Stimulated activated CD4-positive, alpha-beta T cell treated with anti-CD3 and anti-CD28 coated beads, Interleukin-12 subunit alpha, Interleukin-12 subunit beta, amount 100 ng/mL, for 24 hours (primary cell): ENCODE results near the gene HNF4A.

ENCODE experiments used
- DNase-seq, 2 experiments: peaks; one replicate each; pipeline ENCODE4 v3.0.0-alpha.2; 2020; ENCODE audit warnings: low read depth in 2 of 2

HNF4A gene

GRCh38 chr20:44405785-44406571 is 50.5 kb downstream of the HNF4A start:
- no peak for DNase-seq

DNA sequence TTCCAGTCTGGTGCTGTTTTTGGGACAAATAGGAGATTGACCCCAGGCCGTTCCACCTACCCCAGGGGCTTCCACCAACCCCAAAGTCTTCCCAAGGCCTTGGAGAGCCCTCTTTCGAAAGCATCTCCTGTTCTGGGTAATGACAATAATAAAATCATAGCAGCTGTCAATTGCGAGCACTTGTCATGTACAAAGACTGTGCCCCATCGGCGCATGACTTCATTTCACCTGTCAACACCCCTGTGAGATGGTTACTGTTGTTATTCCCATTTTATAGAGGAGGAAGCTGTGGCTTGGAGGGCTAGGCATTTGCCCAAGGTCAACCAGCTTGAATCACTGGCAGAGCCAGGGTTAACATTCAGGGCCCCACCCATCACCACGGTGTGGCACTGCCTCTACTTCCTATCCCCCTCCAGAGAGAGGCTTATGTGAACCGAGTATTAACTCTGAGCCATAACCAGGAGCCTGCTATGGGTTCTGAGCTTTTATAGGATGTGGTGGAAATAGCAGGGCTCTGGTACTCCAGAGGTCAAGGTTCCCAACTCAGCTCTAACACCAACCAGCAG is 51.2 kb downstream of the HNF4A start:
- no peak for DNase-seq

GRCh38 chr20:44407402-44408184 is 52.1 kb downstream of the HNF4A start:
- DNase-seq: no peak

DNA sequence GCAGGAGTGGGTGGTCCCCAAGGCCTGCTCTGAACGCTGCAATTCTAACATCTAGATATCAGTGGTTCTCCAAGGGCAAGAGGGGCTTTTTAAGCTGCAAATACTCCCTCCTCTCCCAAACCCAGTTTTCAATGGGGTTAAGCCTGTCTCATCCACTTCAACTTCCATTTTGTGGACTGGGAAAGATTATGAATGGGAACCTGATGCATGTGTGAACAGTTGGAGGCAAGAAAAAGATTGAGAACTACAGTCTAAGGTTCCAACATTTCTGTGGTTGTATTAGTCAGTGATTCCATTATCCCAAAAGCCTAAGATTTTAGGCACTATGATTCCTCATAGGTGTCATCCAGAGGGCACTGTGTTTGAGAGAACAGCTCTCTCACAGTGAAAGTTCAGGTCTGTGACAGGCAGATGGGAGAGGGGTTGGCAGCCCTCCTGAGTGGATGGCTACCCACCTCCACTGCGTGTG is 53.7 kb downstream of the HNF4A start:
- no peak for DNase-seq

DNA sequence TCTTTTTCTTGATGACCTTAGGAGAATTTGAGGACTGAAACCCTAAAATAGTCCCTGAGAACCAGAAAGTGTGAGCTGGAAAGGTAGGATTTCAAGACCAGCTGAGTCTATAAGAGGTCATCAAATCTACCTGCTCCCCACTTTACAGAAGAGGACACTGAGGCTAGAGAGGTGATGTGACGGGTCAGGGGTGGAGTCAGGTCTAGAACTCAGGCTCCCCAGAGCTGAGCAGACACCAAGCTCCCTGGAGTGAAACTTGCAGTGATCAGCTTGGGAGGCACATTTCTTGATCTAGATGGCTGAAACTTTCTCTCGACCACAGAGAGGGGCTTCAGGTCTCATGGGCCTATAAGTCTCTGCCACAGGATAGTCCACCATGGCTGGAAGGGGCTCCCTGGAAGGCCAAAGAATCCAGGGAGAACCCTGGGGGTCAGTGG is 55.1 kb downstream of the HNF4A start:
- DNase-seq: no peak

GRCh38 chr20:44411020-44411756 is 55.7 kb downstream of the HNF4A start:
- DNase-seq: no peak

GRCh38 chr20:44411757-44412401 is 56.4 kb downstream of the HNF4A start:
- no peak for DNase-seq

DNA sequence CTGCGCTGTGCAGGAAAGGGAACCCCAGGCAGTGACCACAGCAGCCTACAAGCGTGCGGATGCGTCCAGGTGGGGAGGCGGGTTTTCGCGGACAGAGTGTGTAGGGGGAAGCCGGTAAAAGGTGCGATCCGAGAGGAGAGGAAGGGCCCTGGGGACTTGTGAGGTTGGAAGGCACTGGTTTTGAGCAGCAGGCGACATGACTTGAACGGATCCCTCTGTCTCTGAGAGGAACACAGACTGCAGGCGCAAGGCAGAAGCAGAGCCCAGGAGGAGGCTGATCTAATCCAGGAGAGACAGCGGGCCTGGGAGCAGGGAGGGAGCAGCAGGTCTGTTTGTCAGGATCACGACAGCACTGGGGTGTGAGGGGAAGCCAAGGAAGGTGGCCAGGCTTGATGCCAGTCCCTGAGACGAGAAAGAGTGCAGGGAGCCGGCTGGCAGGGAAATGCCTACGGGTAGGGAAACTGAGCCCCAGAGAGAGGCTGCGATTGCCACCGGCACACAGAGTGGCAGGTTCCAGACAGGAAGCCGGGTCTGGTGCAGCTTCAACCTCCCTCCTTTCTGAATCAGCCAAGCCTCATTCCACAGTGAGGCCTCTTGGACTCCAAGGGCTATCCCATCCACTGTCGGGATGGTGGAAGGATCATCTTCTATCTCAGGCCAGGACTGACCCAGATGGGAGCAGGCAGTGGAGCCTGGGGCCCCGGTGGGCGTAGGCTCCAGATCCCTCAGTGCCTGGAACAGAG is 57.1 kb downstream of the HNF4A start:
- DNase-seq: no peak

GRCh38 chr20:44413575-44414345 is 58.3 kb downstream of the HNF4A start:
- no peak for DNase-seq

DNA sequence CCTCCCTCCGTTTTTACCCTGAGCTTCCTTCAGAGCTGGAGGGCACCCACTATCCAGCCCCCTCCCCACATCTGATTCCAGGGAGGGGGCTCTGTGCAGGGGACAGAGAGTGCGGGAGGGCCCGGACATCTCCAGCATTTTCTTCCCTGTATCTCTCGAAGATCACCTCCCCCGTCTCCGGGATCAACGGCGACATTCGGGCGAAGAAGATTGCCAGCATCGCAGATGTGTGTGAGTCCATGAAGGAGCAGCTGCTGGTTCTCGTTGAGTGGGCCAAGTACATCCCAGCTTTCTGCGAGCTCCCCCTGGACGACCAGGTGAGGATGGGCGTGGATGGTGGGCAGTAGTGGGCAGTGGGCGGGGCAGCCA is 58.8 kb downstream of the HNF4A start:
- DNase-seq: no peak

- DNase-seq: no peak
Measured at GRCh38 chr20:44414808-44415207, 59.3 kb downstream of the HNF4A start.

GRCh38 chr20:44415833-44416715 is 60.6 kb downstream of the HNF4A start:
- no peak for DNase-seq

DNA sequence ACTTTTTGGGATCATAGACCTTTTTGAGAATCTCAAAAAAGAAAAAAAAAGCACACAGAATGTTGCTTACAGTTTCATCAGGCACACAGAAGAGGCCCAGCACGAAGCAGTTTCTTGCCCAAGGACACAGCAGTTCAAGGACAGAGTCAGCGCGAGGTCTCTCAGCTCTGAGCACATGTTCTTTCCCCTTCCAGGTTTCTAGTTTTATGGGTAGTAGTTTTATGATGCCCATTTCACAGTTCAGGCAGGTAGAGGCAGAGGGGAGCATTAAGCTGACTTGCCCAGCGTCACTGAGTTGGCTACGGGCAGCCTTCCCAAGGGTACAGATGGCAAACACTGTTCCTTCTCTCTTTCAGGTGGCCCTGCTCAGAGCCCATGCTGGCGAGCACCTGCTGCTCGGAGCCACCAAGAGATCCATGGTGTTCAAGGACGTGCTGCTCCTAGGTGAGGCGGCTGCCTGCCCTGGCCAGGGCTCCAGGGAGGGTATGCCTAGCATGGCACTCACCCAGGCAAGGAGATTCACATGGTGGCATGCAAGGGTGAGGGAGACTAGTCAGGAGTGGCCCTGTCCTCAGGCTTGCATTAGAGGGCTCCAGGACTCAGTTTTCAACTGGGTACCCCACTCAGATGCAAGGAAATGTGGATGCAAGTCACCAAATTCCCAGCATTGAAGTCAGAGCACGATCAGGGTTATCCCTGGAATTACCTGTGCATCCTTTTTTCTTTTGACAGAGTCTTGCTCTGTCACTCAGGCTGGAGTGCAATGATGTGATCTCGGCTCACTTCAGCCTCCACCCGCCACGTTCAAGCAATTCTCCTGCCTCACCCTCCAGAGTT is 62.8 kb downstream of the HNF4A start:
- DNase-seq: no peak

DNA sequence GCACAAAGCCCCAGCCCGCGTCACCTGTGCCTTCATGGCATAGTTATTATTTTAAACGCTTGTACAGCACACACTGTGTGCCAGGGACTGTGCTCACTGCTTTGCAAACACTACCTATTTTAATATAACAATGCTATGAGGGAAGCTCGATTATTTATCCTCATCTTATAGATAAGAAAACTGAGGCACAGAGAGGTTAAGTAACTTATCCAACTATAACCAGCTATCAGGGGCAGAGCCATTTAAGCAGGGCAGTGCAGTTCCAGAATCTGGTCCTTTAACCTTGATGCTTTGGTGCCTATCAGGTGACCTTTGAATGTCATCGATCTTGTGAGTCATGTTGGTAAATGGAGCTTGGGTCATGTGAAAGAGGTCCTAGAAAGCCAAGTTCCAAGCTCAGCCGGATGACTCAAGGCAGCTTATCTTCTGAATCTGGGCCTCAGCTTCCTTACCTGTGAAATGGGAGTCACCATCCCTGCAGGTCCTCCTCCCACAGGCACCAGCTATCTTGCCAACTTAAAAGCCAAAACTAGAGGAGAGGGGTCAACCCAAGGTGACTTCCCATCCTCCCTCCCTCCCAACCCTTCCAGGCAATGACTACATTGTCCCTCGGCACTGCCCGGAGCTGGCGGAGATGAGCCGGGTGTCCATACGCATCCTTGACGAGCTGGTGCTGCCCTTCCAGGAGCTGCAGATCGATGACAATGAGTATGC is 63.8 kb downstream of the HNF4A start:
- no peak for DNase-seq

DNA sequence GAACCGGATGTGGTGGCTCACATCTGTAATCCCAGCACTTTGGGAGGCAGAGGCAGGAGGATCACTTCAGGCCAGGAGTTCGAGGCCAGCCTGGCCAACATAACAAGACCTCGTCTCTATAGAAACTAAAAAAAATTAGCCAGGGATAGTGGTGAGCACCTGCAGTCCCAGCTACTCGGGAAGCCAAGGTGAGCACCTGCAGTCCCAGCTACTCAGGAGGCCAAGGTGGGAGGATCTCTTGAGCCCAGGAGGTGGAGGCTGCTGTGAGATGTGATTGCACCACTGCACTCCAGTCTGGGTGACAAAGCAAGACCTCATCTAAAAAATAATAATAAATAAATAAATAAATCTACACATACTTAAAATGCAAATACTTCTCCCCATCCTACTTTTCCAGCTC is 65.0 kb downstream of the HNF4A start:
- DNase-seq: no peak

DNA sequence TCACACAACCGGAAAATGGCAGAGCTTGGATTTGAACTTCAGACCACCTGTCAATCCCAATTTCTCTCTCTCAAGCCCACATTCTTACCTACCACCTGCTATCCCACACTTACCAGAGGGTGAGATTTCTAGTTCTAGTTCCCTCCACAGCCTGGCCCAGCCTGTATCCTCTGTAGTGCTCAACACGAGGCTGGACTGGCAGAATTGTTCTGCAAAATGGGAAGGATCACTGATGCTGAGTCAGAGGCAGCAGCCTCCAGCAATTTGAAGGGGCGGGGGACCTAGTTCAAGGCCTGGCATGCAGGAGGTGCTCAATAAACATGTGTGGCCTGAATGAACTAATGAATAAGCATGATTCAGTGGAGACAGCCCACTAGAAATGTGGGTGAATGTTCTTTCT is 66.6 kb downstream of the HNF4A start:
- no peak for DNase-seq

- DNase-seq: no peak
Measured at GRCh38 chr20:44423480-44423879, 68.0 kb downstream of the HNF4A start.
